Muscle of leg (tissue), 11 donors: ENCODE results near the gene SMNDC1. TPM values are rescaled to one million over a fixed set of nuclear protein-coding genes. Genes with fewer than 3 reads are reported as not detected.
A peak's percentile ranks its signal among the peaks of the same experiment; 100 is the strongest.

Source experiments
- DNase-seq: peaks from one replicate; pipeline ENCODE4 v3.0.0; 2013
- H3K27ac ChIP-seq: one replicate; pipeline ENCODE4 v1.5.1; 2013; ENCODE audit warnings: mild to moderate bottlenecking, low read length, control low read depth
- H3K27me3 ChIP-seq: one replicate; pipeline ENCODE4 v1.6.1; 2013; ENCODE audit warnings: low read length; ENCODE audit not compliant: control insufficient read depth, insufficient read depth
- H3K36me3 ChIP-seq: one replicate; pipeline ENCODE4 v1.6.1; 2013; ENCODE audit warnings: low read length; ENCODE audit not compliant: control insufficient read depth, insufficient read depth
- H3K4me1 ChIP-seq: one replicate; pipeline ENCODE4 v1.6.1; 2013; ENCODE audit warnings: low read length; ENCODE audit not compliant: control insufficient read depth, insufficient read depth
- H3K4me3 ChIP-seq: one replicate; pipeline ENCODE4 v1.5.1; 2013; ENCODE audit warnings: low read length, control low read depth
- H3K9me3 ChIP-seq: replicated peaks from 2 replicates; pipeline ENCODE4 v1.6.1; 2013; ENCODE audit warnings: low read depth, low read length; ENCODE audit not compliant: control insufficient read depth
- WGBS: methylation state at CpG from one replicate; pipeline ENCODE4 v1.1.5; 2013; ENCODE audit warnings: missing lambda C conversion rate; ENCODE audit not compliant: insufficient coverage; 5-methylcytosine and 5-hydroxymethylcytosine counted together
- polyA plus RNA-seq, 8 donors: library from polyadenylated mRNA; unstranded; fragments of 120-200 nt; gene quantifications; one replicate each; pipeline versions ENCODE4 v1.2.1 to v1.2.3, GENCODE V29; 2013; ENCODE audit warnings: inconsistent platforms in 1 of 8, low replicate concordance in 1 of 8; ENCODE audit not compliant: insufficient read length in 8 of 8, insufficient read depth in 1 of 8
- total RNA-seq: library from RNA; stranded (reverse); fragments of 120-200 nt; gene quantifications from one replicate; pipeline ENCODE4 v1.2.4, GENCODE V29; 2013

Gene SMNDC1
- total and polyA plus RNA-seq, 9 donors: 8.6 to 39.0 (median 33.6) TPM

DNA sequence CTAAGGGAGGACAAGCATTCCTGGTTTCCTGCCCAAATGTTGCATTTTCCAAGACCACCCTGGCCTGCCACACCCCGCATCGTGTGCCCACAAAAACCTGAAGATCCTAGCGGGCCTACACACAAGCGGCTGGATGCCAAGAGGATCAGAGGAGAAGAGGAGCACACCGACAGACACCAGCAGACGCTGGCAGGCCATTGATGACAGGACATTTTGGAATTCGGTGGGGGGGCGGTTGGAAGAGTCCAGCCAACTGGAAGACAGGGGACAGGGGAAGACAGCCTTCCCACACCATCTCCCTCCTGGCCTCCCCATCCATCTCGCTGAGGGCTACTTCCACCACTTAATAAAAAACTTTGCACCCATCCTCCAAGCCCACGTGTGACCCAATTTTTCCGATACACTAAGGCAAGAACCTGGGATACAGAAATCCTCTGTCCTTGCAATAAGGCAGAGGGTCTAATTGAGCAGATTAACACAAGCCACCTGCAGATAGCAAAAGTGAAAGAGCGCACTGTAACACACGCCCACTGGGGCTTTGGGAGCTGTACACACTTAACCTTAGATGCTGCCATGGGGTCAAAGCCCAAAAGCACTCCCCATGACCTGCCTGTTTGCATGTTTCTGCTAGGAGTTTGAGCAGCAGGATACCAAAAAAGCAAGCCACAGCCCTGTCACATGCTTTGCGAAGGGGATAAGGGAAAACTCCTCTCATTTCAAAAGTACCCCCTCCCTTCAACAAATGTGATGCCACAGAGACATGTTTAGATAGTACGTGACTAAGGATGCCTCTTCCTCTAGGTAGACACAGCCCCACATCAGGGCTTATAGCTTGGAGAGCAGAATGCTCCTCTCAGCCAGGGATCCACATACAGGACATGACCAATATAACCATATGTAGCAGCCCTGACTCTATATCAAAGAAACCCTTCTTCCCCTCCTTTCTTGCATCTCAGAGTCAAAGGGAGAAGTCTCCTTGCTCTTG is 13.4 kb upstream of the SMNDC1 start:
- DNase-seq: no peak
- no peak overlapping the region for H3K27ac ChIP-seq
- no peaks in the 10 kb centered on the region for H3K36me3 ChIP-seq
- H3K4me1 ChIP-seq: no peaks in the 10 kb centered on the region
- H3K4me3 ChIP-seq: no peak overlapping the region
- WGBS: 77% methylated on average over 14 of the region's 15 CpGs
- peaks cover 2% of the 10 kb centered on the region for H3K27me3 ChIP-seq
- H3K9me3 ChIP-seq: no peaks in the 10 kb centered on the region

DNA sequence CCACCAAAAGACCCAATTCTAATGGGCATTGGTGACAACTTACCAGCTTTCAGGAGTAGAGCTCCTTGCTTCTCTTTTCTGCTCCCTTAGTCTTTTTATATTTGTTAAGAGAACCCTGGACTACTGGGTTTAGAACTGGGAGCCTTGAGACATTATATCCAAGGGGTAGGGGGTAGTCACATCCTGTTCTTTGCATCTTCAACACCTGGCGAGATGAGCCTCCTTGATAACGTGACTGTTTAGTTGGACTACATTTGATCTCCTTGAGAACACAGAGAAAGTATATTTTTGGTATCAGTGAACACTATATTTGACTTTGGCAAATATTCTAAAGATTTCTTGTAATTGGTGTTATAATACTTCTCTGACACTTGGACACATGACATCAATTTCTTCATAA is 9.0 kb upstream of the SMNDC1 start:
- H3K9me3 ChIP-seq: no peaks in the 10 kb centered on the region
- no CpG with 5 or more reads among the region's 2 CpGs for WGBS
- peaks cover 2% of the 10 kb centered on the region for H3K27me3 ChIP-seq
- no peaks in the 10 kb centered on the region for H3K36me3 ChIP-seq
- no peak overlapping the region for H3K4me3 ChIP-seq
- DNase-seq: no peak
- H3K27ac ChIP-seq: no peak overlapping the region
- no peaks in the 10 kb centered on the region for H3K4me1 ChIP-seq

DNA sequence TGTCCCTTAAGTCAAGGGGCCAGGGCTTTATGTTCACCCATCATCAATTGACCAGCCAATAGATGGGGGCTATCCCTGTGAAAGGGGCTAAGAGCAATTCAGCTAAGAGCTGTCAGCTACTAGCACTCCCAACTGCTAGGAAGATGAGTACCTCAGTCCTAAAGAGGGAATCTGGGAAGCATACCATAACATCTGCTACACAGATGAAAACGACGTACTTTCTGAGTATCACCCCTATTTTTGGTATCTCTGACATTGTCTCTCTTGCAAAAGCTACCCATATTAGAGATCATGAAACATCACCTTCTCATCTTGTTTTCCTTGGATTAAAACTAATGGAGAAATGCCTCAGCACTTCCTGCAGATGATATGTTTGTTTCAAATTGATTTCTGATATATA is 7.5 kb upstream of the SMNDC1 start:
- Histone ChIP-seq H3K27ac (no peak overlapping the region), H3K9me3 (no peaks in the 10 kb centered on the region), H3K27me3 (peaks cover 2% of the 10 kb centered on the region), H3K4me3 (no peak overlapping the region), H3K36me3 (no peaks in the 10 kb centered on the region), H3K4me1 (no peaks in the 10 kb centered on the region)
- WGBS: no CpG with 5 or more reads among the region's 2 CpGs
- DNase-seq: no peak

DNA sequence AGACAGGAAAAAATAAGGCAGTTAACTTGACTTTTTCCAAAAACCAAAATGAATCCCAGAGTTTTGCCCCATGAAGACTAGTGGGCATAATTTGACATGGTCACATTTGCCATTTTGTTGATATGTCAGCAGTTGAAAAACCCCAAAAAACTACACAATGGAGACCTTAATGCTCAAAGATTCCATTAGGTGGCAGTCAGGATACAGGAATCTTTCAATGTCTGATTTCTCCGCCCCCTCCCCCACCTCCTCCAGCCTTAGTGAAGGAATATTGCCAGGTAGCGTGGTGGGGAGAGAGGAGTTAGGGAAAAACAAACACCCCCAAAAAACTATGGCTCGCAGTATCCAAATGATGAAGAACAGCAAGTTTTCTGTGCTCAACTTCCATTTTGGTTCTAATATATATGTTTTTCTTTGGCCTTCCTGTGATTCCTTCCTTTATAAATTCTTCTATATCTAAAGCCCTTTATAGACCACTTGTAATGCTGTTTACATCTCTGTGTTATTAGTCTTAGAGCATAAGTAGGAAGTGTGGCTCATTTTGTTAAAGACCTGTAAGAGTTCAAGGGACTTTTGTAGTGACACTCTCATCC is 6.7 kb upstream of the SMNDC1 start:
- DNase-seq: peak; percentile 66
- Histone ChIP-seq H3K9me3 (no peaks in the 10 kb centered on the region), H3K27ac (no peak overlapping the region), H3K4me3 (no peak overlapping the region), H3K4me1 (no peaks in the 10 kb centered on the region), H3K36me3 (no peaks in the 10 kb centered on the region), H3K27me3 (peaks cover 2% of the 10 kb centered on the region)
- WGBS: no CpG with 5 or more reads among the region's 3 CpGs

DNA sequence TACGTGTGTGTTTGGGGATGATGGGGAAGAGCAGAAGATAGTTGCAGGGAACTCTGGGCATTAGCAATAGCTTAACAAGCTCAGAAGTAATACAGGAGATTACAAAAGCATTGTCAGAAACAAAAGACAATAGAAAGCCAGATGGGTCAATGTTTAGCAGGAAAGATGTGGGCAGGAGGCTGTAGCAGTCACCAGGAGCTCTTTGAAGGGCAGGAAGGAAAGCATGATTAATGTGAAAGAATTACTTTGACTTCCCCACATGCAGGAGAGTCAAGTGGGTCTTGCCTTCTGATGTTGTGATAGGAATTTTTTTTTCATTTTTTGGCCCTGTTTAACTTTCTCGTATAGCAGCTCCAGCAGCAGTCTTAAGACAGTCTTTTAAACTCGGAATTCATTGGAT is 6.0 kb upstream of the SMNDC1 start:
- Histone ChIP-seq H3K4me3 (no peak overlapping the region), H3K27ac (no peak overlapping the region), H3K36me3 (no peaks in the 10 kb centered on the region)

DNA sequence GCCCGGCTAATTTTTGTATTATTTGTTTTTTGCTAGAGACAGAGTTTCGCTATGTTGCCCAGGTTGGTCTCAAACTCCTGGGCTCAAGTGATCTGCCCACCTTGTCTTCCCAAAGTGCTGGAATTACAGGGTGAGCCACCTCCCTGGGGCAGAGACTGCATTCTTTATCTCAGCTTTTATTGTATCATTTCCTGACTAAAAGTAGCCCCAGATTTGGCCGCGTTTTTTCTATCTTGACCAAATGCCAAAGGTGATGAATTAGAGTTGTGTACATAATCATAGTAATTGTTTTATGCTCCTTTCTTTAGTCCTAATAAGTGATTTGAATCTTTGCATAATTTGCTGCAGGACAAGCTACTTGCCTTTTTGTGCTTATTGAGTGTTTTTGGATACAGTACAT is 3.1 kb upstream of the SMNDC1 start:
- peaks cover 4% of the 10 kb centered on the region for H3K4me1 ChIP-seq
- no peaks in the 10 kb centered on the region for H3K9me3 ChIP-seq
- 83% methylated on average over 2 of the region's 4 CpGs for WGBS
- no peak overlapping the region for H3K4me3 ChIP-seq
- no peaks in the 10 kb centered on the region for H3K27me3 ChIP-seq
- peaks cover 4% of the 10 kb centered on the region for H3K36me3 ChIP-seq
- no peak overlapping the region for H3K27ac ChIP-seq
- no peak for DNase-seq

More for the DNA sequence above, 6.0 kb upstream of the SMNDC1 start:
- H3K27me3 ChIP-seq: peaks cover 2% of the 10 kb centered on the region
- H3K9me3 ChIP-seq: no peaks in the 10 kb centered on the region
- DNase-seq: no peak
- WGBS: 40% methylated on average over 1 of the region's 3 CpGs
- H3K4me1 ChIP-seq: no peaks in the 10 kb centered on the region

DNA sequence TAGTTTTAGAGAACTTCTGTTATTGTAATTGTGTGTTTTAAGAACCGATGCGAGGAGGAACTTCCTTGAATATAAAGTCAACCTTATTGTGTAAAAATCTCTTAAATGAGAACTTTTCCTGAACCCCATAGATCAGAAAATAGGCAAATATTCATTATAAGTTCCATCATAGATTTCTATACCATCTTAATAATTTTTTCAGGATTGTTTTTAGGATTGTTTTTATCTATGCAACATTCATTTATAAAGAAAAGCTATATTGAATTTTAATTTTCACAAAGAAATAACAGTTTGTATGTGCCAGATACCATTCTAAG is 1.7 kb upstream of the SMNDC1 start:
- no peaks in the 10 kb centered on the region for H3K27me3 ChIP-seq
- peaks cover 7% of the 10 kb centered on the region for H3K4me1 ChIP-seq
- DNase-seq: no peak
- no peak overlapping the region for H3K27ac ChIP-seq
- no peak overlapping the region for H3K4me3 ChIP-seq
- peaks cover 11% of the 10 kb centered on the region for H3K36me3 ChIP-seq
- WGBS: no CpG with 5 or more reads among the region's 2 CpGs
- H3K9me3 ChIP-seq: no peaks in the 10 kb centered on the region

DNA sequence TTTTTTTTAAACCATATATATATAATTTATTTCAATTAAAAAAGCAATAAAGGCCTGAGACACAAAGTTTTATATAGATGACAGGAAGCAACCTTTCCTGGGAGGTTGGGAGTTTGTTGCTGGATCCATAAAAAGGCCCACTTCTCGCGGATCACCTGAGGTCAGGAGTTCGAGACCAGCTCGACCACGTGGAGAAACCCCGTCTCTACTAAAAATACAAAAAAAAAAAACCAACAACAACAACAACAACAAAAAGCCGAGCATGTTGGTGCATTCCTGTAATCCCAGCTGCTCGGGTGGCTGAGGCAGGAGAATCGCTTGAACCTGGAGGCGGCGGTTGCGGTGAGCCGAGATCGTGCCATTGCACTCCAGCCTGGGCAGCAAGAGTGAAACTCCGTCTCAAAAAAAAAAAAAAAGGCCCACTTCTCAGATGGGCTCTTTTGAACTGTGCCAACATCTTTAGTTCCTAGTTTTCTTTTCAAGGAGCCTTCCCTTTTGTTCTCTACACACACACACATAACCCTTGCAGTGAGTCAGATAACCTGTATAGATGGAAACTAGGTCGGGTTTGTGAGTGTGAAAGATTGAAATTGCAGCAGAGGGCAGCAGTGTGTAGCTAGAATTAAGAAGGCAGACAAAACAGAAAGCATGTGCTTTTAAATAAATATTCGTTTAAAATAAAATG is 1.2 kb upstream of the SMNDC1 start:
- Histone ChIP-seq H3K4me1 (peaks cover 7% of the 10 kb centered on the region), H3K9me3 (no peaks in the 10 kb centered on the region), H3K27me3 (no peaks in the 10 kb centered on the region), H3K4me3 (no peak overlapping the region), H3K36me3 (peaks cover 13% of the 10 kb centered on the region), H3K27ac (no peak overlapping the region)
- WGBS: 90% methylated on average over 2 of the region's 17 CpGs
- DNase-seq: peak; percentile 80

DNA sequence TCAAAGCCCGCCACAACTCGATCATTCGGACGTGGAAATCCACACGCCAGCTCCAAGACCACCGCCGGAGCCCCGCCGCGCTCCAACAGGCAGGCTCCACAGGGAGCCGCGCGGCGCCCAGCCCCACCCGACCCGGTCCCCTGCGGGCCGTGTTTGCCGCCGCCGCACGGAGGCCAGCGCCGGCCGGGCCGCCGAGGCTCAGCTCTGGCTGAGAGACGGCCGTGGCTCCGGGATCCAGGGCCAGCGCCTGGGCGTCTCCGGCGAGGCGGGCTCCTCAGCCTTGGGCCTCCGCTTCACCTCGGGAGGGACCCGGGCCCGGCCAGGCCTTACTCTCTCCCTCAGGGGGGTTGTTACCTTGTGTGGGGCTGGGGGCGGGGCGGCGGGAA is 333 bp downstream of the SMNDC1 start:
- DNase-seq: no peak
- peaks cover 7% of the 10 kb centered on the region for H3K4me1 ChIP-seq
- H3K27ac ChIP-seq: peak overlapping the region; percentile 87
- peak overlapping the region; percentile 72 for H3K4me3 ChIP-seq
- H3K36me3 ChIP-seq: peaks cover 18% of the 10 kb centered on the region
- no peaks in the 10 kb centered on the region for H3K27me3 ChIP-seq
- under 1% methylated on average over 34 of the region's 42 CpGs for WGBS
- H3K9me3 ChIP-seq: no peaks in the 10 kb centered on the region

DNA sequence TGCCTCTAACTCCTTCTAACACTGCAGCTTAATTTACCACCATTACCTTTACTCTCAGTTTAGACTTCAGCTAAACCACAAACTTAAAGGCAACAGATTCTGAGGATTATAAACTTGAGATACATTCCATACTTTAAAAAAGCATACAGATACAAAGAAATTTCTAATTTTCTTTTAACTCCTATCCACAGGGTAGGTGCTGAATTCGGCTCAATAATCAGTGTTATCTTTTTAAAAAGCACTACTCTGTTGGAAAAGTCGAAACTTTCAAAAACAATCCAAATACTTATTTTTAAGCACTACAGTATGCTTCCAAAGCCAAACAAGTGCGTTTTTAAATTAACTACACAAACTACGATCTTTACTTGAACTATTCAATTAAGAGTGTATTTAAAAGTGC is 1.0 kb downstream of the SMNDC1 start:
- H3K27me3 ChIP-seq: no peaks in the 10 kb centered on the region
- peaks cover 18% of the 10 kb centered on the region for H3K36me3 ChIP-seq
- 10% methylated on average over 2 of the region's 4 CpGs for WGBS
- no peaks in the 10 kb centered on the region for H3K9me3 ChIP-seq
- H3K27ac ChIP-seq: peak overlapping the region; percentile 87
- DNase-seq: no peak
- H3K4me3 ChIP-seq: peak overlapping the region; percentile 72
- peaks cover 7% of the 10 kb centered on the region for H3K4me1 ChIP-seq
